HL-60 (cell line): Measurements from ENCODE around the gene PKD1L1.

Experiments used
- DNase-seq, 2 experiments: peaks; one replicate each; pipeline ENCODE4 v3.0.0-alpha.2; 2010 to 2020; ENCODE audit warnings: low read depth in 1 of 2, low spot score in 1 of 2
- H3K27ac ChIP-seq: fragments of 250-450 bp; sonication (Bioruptor Pico); replicated peaks from 2 replicates; pipeline ENCODE4 v1.5.1; 2020; ENCODE audit warnings: mild to moderate bottlenecking, moderate library complexity
- H3K27me3 ChIP-seq: fragments of 250-450 bp; sonication (Bioruptor Pico); 2 replicates; pipeline ENCODE4 v1.5.1; 2021; ENCODE audit warnings: mild to moderate bottlenecking, moderate library complexity; ENCODE audit not compliant: insufficient read depth, poor library complexity, severe bottlenecking
- H3K4me3 ChIP-seq: replicated peaks from 2 replicates; pipeline ENCODE4 v1.5.1; 2011; ENCODE audit warnings: mild to moderate bottlenecking, control low read depth, low read length; ENCODE audit not compliant: insufficient read depth
- CTCF ChIP-seq: IDR thresholded peaks from one replicate; pipeline ENCODE4 v1.5.1; 2011; ENCODE audit warnings: low read length, control low read depth, inconsistent platforms; ENCODE audit not compliant: insufficient read depth
- GABPA ChIP-seq: IDR thresholded peaks from 2 replicates; pipeline ENCODE4 v1.6.1; 2012; ENCODE audit warnings: low read depth
- POLR2AphosphoS5 ChIP-seq: IDR thresholded peaks from 2 replicates; pipeline ENCODE4 v1.6.1; 2012; ENCODE audit warnings: low read depth
- REST ChIP-seq: IDR thresholded peaks from 2 replicates; pipeline ENCODE4 v1.6.1; 2012; ENCODE audit warnings: low read depth; ENCODE audit not compliant: insufficient replicate concordance
- SPI1 ChIP-seq: IDR thresholded peaks from 2 replicates; pipeline ENCODE4 v1.6.1; 2012; ENCODE audit warnings: low read depth, mild to moderate bottlenecking, borderline replicate concordance

PKD1L1 gene

GRCh38 chr7:47881256-47881655 lies 67.0 kb downstream of the PKD1L1 start:
- DNase-seq, result no peak

GRCh38 chr7:47878662-47879061 lies 69.6 kb downstream of the PKD1L1 start:
- no peak for TF ChIP-seq CTCF
- TF ChIP-seq GABPA, result no peak
- no peak for TF ChIP-seq POLR2AphosphoS5
- no peak for TF ChIP-seq REST
- TF ChIP-seq SPI1, result no peak
- no peak overlapping the region for H3K27ac ChIP-seq
- H3K4me3 ChIP-seq, result no peak overlapping the region
- H3K27me3 ChIP-seq, result no peaks in the 10 kb centered on the region
- DNase-seq, result no peak

More at GRCh38 chr7:47881256-47881655, 67.0 kb downstream of the PKD1L1 start:
- Histone ChIP-seq H3K27me3 (no peaks in the 10 kb centered on the region), H3K27ac (no peak overlapping the region), H3K4me3 (no peak overlapping the region)
- TF ChIP-seq CTCF, result no peak
- no peak for TF ChIP-seq SPI1
- no peak for TF ChIP-seq POLR2AphosphoS5
- TF ChIP-seq GABPA, result no peak
- TF ChIP-seq REST, result no peak

- Histone ChIP-seq H3K4me3 (no peak overlapping the region), H3K27ac (no peak overlapping the region), H3K27me3 (no peaks in the 10 kb centered on the region)
- DNase-seq, result no peak
- no peak for TF ChIP-seq CTCF
- TF ChIP-seq GABPA, result no peak
- no peak for TF ChIP-seq REST
- no peak for TF ChIP-seq POLR2AphosphoS5
- TF ChIP-seq SPI1, result no peak
These were observed 70.9 kb downstream of the PKD1L1 start for GRCh38 chr7:47877336-47877735.
